Neuronal stem cell (in vitro differentiated cells): ENCODE measurements around the gene MGAT1.

Source experiments
- DNase-seq: peaks from one replicate; pipeline ENCODE4 v3.0.0-alpha.2; 2013; ENCODE audit warnings: low spot score
- H2AFZ ChIP-seq: one replicate; pipeline ENCODE4 v1.6.1; 2013; ENCODE audit warnings: mild to moderate bottlenecking, low read length, inconsistent platforms
- H2AK5ac ChIP-seq: 2 replicates; pipeline ENCODE4 v1.6.1; 2013; ENCODE audit warnings: low read depth, mild to moderate bottlenecking, inconsistent platforms, low read length, moderate library complexity, mixed read lengths
- H2BK120ac ChIP-seq: 2 replicates; pipeline ENCODE4 v1.6.1; 2013; ENCODE audit warnings: low read depth, mild to moderate bottlenecking, inconsistent platforms, low read length, moderate library complexity, mixed read lengths
- H2BK12ac ChIP-seq: one replicate; pipeline ENCODE4 v1.6.1; 2013; ENCODE audit warnings: low read length, inconsistent platforms
- H2BK15ac ChIP-seq: 2 replicates; pipeline ENCODE4 v1.6.1; 2013; ENCODE audit warnings: mild to moderate bottlenecking, low read length, inconsistent platforms, mixed read lengths
- H2BK5ac ChIP-seq: one replicate; pipeline ENCODE4 v1.6.1; 2013; ENCODE audit warnings: inconsistent platforms, mild to moderate bottlenecking, low read length, moderate library complexity
- H3K14ac ChIP-seq: one replicate; pipeline ENCODE4 v1.6.1; 2013; ENCODE audit warnings: low read length, inconsistent platforms
- H3K18ac ChIP-seq: 2 replicates; pipeline ENCODE4 v1.6.1; 2013; ENCODE audit warnings: low read length, inconsistent platforms
- H3K23ac ChIP-seq: 2 replicates; pipeline ENCODE4 v1.6.1; 2013; ENCODE audit warnings: low read depth, mild to moderate bottlenecking, mixed read lengths, low read length, inconsistent platforms; ENCODE audit not compliant: poor library complexity
- H3K27ac ChIP-seq: replicated peaks from 3 replicates; pipeline ENCODE4 v1.5.1; 2013; ENCODE audit warnings: low read length, inconsistent platforms
- H3K27me3 ChIP-seq, 3 experiments: 2 replicates each; pipeline ENCODE4 v1.6.1; 2013; ENCODE audit warnings: low read length in 3 of 3, mild to moderate bottlenecking in 2 of 3, inconsistent platforms in 1 of 3, low read depth in 1 of 3, mixed read lengths in 1 of 3, moderate library complexity in 1 of 3; ENCODE audit not compliant: control insufficient read depth in 3 of 3, insufficient read depth in 3 of 3
- H3K36me3 ChIP-seq, 2 donors: replicated peaks in 1 of 2; 2 replicates each; pipeline ENCODE4 v1.6.1; 2013; ENCODE audit warnings: low read length in 2 of 2; ENCODE audit not compliant: control insufficient read depth in 2 of 2, insufficient read depth in 2 of 2
- H3K4ac ChIP-seq: 2 replicates; pipeline ENCODE4 v1.6.1; 2013; ENCODE audit warnings: inconsistent platforms, mild to moderate bottlenecking, low read length, moderate library complexity
- H3K4me1 ChIP-seq, 2 donors: 1 replicate in 1 of 2; 2 replicates in 1 of 2; pipeline ENCODE4 v1.6.1; 2013; ENCODE audit warnings: low read length in 2 of 2, low read depth in 1 of 2; ENCODE audit not compliant: control insufficient read depth in 2 of 2, insufficient read depth in 1 of 2
- H3K4me2 ChIP-seq: one replicate; pipeline ENCODE4 v1.6.1; 2013; ENCODE audit warnings: mild to moderate bottlenecking, low read length, inconsistent platforms; ENCODE audit not compliant: insufficient read depth, poor library complexity, severe bottlenecking
- H3K4me3 ChIP-seq, 2 donors: 2 replicates each; pipeline ENCODE4 v1.5.1; 2013; ENCODE audit warnings: low read length in 2 of 2, mild to moderate bottlenecking in 2 of 2, inconsistent platforms in 1 of 2, moderate library complexity in 1 of 2
- H3K79me1 ChIP-seq: one replicate; pipeline ENCODE4 v1.6.1; 2013; ENCODE audit warnings: low read depth, mild to moderate bottlenecking, inconsistent platforms, low read length, moderate library complexity
- H3K9ac ChIP-seq: one replicate; pipeline ENCODE4 v1.6.1; 2013; ENCODE audit warnings: mild to moderate bottlenecking, low read depth, low read length, inconsistent platforms; ENCODE audit not compliant: poor library complexity
- H3K9me3 ChIP-seq, 2 donors: replicated peaks in 1 of 2; 2 replicates each; pipeline versions ENCODE3 to v1.6.1; 2013; ENCODE audit warnings: low read length in 2 of 2, mild to moderate bottlenecking in 2 of 2, inconsistent platforms in 1 of 2, low read depth in 1 of 2, mixed read lengths in 1 of 2, moderate library complexity in 1 of 2; ENCODE audit not compliant: control insufficient read depth in 2 of 2, insufficient read depth in 1 of 2
- H4K8ac ChIP-seq: one replicate; pipeline ENCODE4 v1.6.1; 2013; ENCODE audit warnings: low read depth, mild to moderate bottlenecking, inconsistent platforms, low read length, moderate library complexity
- H4K91ac ChIP-seq: one replicate; pipeline ENCODE4 v1.6.1; 2013; ENCODE audit warnings: low read length, low read depth, mild to moderate bottlenecking, inconsistent platforms; ENCODE audit not compliant: poor library complexity
- WGBS, 2 donors: extraction: QIAGEN DNeasy Blood & Tissue Kit; methylation state at CpG; one replicate each; pipeline ENCODE4 v1.1.7; 2013; ENCODE audit warnings: missing lambda C conversion rate in 2 of 2, mixed read lengths in 1 of 2; ENCODE audit not compliant: insufficient read length in 2 of 2, insufficient replicate concordance in 1 of 2; ENCODE audit errors: extremely low coverage in 2 of 2; 5-methylcytosine and 5-hydroxymethylcytosine counted together

Gene MGAT1

GRCh38 chr5:180831139-180832093 lies 28.8 kb upstream of the MGAT1 start:
- Histone ChIP-seq H3K27me3 (peaks cover 0 to 13% (median 0%) of the 10 kb centered on the region in 3 experiments), H2AK5ac (peak overlapping the region; percentile 49), H3K4ac (no peak overlapping the region), H3K27ac (peak overlapping the region; percentile 61), H2BK120ac (peak overlapping the region; percentile 47), H3K36me3 (peaks cover 0 to 3% of the 10 kb centered on the region in 2 donors), H3K79me1 (no peaks in the 10 kb centered on the region), H2BK5ac (peak overlapping the region; percentile 26), H3K4me1 (peaks cover 0 to 4% of the 10 kb centered on the region in 2 donors), H2BK12ac (no peak overlapping the region), H2AFZ (peak overlapping the region; percentile 77), H3K9me3 (peaks cover 10 to 23% of the 10 kb centered on the region in 2 donors), H3K23ac (peak overlapping the region; percentile 78), H3K18ac (peak overlapping the region; percentile 96), H3K14ac (peak overlapping the region; percentile 67), H4K8ac (no peak overlapping the region), H3K4me3 (peak overlapping the region in 1 of 2 donors; percentile 83), H3K9ac (peak overlapping the region; percentile 87), H2BK15ac (peak overlapping the region; percentile 46), H4K91ac (peak overlapping the region; percentile 97), H3K4me2 (peak overlapping the region; percentile 88)
- no CpG with 5 or more reads among the region's 80 CpGs for WGBS, 2 donors
- peak; percentile 40 for DNase-seq

- H3K23ac ChIP-seq = peak overlapping the region; percentile 78
- H2BK15ac ChIP-seq = peak overlapping the region; percentile 46
- peaks cover 10 to 23% of the 10 kb centered on the region in 2 donors for H3K9me3 ChIP-seq
- peaks cover 0 to 3% of the 10 kb centered on the region in 2 donors for H3K36me3 ChIP-seq
- H3K79me1 ChIP-seq = no peaks in the 10 kb centered on the region
- peak overlapping the region; percentile 49 for H2AK5ac ChIP-seq
- H3K18ac ChIP-seq = peak overlapping the region; percentile 96
- H3K27ac ChIP-seq = peak overlapping the region; percentile 61
- peak overlapping the region; percentile 51 for H2BK12ac ChIP-seq
- H3K4me1 ChIP-seq = peaks cover 0 to 4% of the 10 kb centered on the region in 2 donors
- no peak overlapping the region for H3K4ac ChIP-seq
- DNase-seq = no peak
- H3K4me3 ChIP-seq = peak overlapping the region in 1 of 2 donors; percentile 83
- peak overlapping the region; percentile 47 for H2BK120ac ChIP-seq
- H4K91ac ChIP-seq = peak overlapping the region; percentile 93
- H3K9ac ChIP-seq = peak overlapping the region; percentile 87
- peak overlapping the region; percentile 77 for H2AFZ ChIP-seq
- H3K27me3 ChIP-seq = peaks cover 0 to 13% (median 0%) of the 10 kb centered on the region in 3 experiments
- H3K4me2 ChIP-seq = peak overlapping the region; percentile 88
- H2BK5ac ChIP-seq = peak overlapping the region; percentile 26
- no CpG with 5 or more reads among the region's 35 CpGs for WGBS, 2 donors
- H4K8ac ChIP-seq = no peak overlapping the region
- peak overlapping the region; percentile 67 for H3K14ac ChIP-seq
These were observed 27.9 kb upstream of the MGAT1 start for GRCh38 chr5:180830253-180831138.

- Histone ChIP-seq H3K36me3 (peaks cover 0 to 3% of the 10 kb centered on the region in 2 donors), H4K8ac (no peak overlapping the region), H2BK120ac (no peak overlapping the region), H3K9ac (no peak overlapping the region), H3K4ac (no peak overlapping the region), H3K27ac (no peak overlapping the region), H2BK15ac (no peak overlapping the region), H2AK5ac (no peak overlapping the region), H3K14ac (no peak overlapping the region), H3K9me3 (peaks cover 10 to 23% of the 10 kb centered on the region in 2 donors), H2BK12ac (no peak overlapping the region), H2AFZ (no peak overlapping the region), H3K4me3 (no peak overlapping the region), H3K18ac (no peak overlapping the region), H2BK5ac (no peak overlapping the region), H3K23ac (no peak overlapping the region), H3K4me2 (no peak overlapping the region), H3K4me1 (peaks cover 0 to 4% of the 10 kb centered on the region in 2 donors), H3K27me3 (peaks cover 0 to 13% (median 0%) of the 10 kb centered on the region in 3 experiments), H4K91ac (no peak overlapping the region), H3K79me1 (no peaks in the 10 kb centered on the region)
- WGBS, 2 donors = no CpG with 5 or more reads among the region's 5 CpGs
- DNase-seq = no peak
These were observed 27.1 kb upstream of the MGAT1 start for GRCh38 chr5:180829726-180830125.
